DND-41 (cell line): Measurements from ENCODE around the gene PDCD4.
A peak's percentile ranks its signal among the peaks of the same experiment; 100 is the strongest.

Source experiments
- ATAC-seq: fragments of 200-7000 bp; cut with Tn5 transposase; 3 replicates; pipeline ENCODE4 v1.9.1; 2021; ENCODE audit warnings: low read depth; ENCODE audit not compliant: insufficient read depth
- DNase-seq: peaks from one replicate; pipeline ENCODE4 v3.0.0-alpha.2; 2020
- H2AFZ ChIP-seq: 2 replicates; pipeline ENCODE4 v1.6.0; 2012; ENCODE audit warnings: low read depth, low read length
- H3K27ac ChIP-seq: 2 replicates; pipeline ENCODE4 v1.5.1; 2012; ENCODE audit warnings: low read length, inconsistent platforms
- H3K27me3 ChIP-seq: fragments of 200-600 bp; sonication (generic); 2 replicates; pipeline ENCODE4 v1.6.0; 2012; ENCODE audit warnings: low read length, mild to moderate bottlenecking, inconsistent platforms; ENCODE audit not compliant: insufficient read depth, poor library complexity
- H3K36me3 ChIP-seq: 2 replicates; pipeline ENCODE4 v1.5.1; 2012; ENCODE audit warnings: low read length, inconsistent platforms; ENCODE audit not compliant: insufficient read depth
- H3K4me1 ChIP-seq: 2 replicates; pipeline ENCODE4 v1.5.1; 2012; ENCODE audit warnings: mild to moderate bottlenecking, low read length; ENCODE audit not compliant: insufficient read depth
- H3K4me2 ChIP-seq: 2 replicates; pipeline ENCODE4 v1.6.0; 2012; ENCODE audit warnings: mild to moderate bottlenecking, moderate library complexity, low read length, inconsistent platforms; ENCODE audit not compliant: insufficient read depth
- H3K4me3 ChIP-seq, 2 experiments: fragments of 200-600 bp in 1 of 2; shearing (Covaris generic) in 1 of 2; 2 replicates each; pipeline ENCODE4 v1.5.1; 2012 to 2016; ENCODE audit warnings: inconsistent platforms in 2 of 2, low read length in 2 of 2, mild to moderate bottlenecking in 2 of 2, low read depth in 1 of 2, moderate library complexity in 1 of 2
- H3K79me2 ChIP-seq: 2 replicates; pipeline ENCODE4 v1.6.0; 2012; ENCODE audit warnings: low read length, inconsistent platforms; ENCODE audit not compliant: insufficient read depth
- H3K9ac ChIP-seq: 2 replicates; pipeline ENCODE4 v1.6.0; 2012; ENCODE audit warnings: low read depth, mild to moderate bottlenecking, inconsistent platforms, low read length, moderate library complexity
- H3K9me3 ChIP-seq: 2 replicates; pipeline ENCODE4 v1.5.1; 2012; ENCODE audit warnings: low read length, moderate library complexity, mild to moderate bottlenecking, inconsistent platforms; ENCODE audit not compliant: insufficient read depth, severe bottlenecking
- H4K20me1 ChIP-seq: 2 replicates; pipeline ENCODE4 v1.6.0; 2012; ENCODE audit warnings: low read length; ENCODE audit not compliant: insufficient read depth
- CTCF ChIP-seq: IDR thresholded peaks from 2 replicates; pipeline ENCODE4 v1.5.1; 2012; ENCODE audit warnings: borderline replicate concordance, low read length, moderate library complexity, mild to moderate bottlenecking; ENCODE audit not compliant: poor library complexity, severe bottlenecking; ENCODE audit errors: extremely low read depth
- EZH2 ChIP-seq: IDR thresholded peaks from 3 replicates; pipeline ENCODE4 v1.6.1; 2012; ENCODE audit warnings: borderline replicate concordance, low read depth, mild to moderate bottlenecking, moderate library complexity, low read length, inconsistent platforms; ENCODE audit not compliant: severe bottlenecking

PDCD4 gene

GRCh38 chr10:110857265-110858171, 14.2 kb upstream of the PDCD4 start:
- H2AFZ ChIP-seq = no peak overlapping the region
- H3K36me3 ChIP-seq = no peaks in the 10 kb centered on the region
- no peak overlapping the region for H3K4me3 ChIP-seq
- H3K4me1 ChIP-seq = peaks cover 16% of the 10 kb centered on the region
- ATAC-seq (peak; percentile 63), DNase-seq (peak; percentile 27)
- no peaks in the 10 kb centered on the region for H4K20me1 ChIP-seq
- H3K9ac ChIP-seq = no peak overlapping the region
- no peak overlapping the region for H3K27ac ChIP-seq
- TF ChIP-seq CTCF = no peak
- no peak for TF ChIP-seq EZH2
- no peaks in the 10 kb centered on the region for H3K27me3 ChIP-seq
- H3K4me2 ChIP-seq = no peak overlapping the region
- no peaks in the 10 kb centered on the region for H3K79me2 ChIP-seq
- no peaks in the 10 kb centered on the region for H3K9me3 ChIP-seq

- TF ChIP-seq EZH2 = no peak
- no peak for TF ChIP-seq CTCF
- DNase-seq (no peak), ATAC-seq (peak; percentile 37; the same call in 1 of the 3 replicates)
- Histone ChIP-seq H3K4me2 (no peak overlapping the region), H3K27me3 (no peaks in the 10 kb centered on the region), H3K4me3 (no peak overlapping the region), H3K4me1 (peaks cover 16% of the 10 kb centered on the region), H3K79me2 (no peaks in the 10 kb centered on the region), H3K9ac (no peak overlapping the region), H4K20me1 (no peaks in the 10 kb centered on the region), H3K36me3 (no peaks in the 10 kb centered on the region), H3K9me3 (no peaks in the 10 kb centered on the region), H3K27ac (no peak overlapping the region), H2AFZ (no peak overlapping the region)
Observed at GRCh38 chr10:110858297-110858934, 13.3 kb upstream of the PDCD4 start.

DNA sequence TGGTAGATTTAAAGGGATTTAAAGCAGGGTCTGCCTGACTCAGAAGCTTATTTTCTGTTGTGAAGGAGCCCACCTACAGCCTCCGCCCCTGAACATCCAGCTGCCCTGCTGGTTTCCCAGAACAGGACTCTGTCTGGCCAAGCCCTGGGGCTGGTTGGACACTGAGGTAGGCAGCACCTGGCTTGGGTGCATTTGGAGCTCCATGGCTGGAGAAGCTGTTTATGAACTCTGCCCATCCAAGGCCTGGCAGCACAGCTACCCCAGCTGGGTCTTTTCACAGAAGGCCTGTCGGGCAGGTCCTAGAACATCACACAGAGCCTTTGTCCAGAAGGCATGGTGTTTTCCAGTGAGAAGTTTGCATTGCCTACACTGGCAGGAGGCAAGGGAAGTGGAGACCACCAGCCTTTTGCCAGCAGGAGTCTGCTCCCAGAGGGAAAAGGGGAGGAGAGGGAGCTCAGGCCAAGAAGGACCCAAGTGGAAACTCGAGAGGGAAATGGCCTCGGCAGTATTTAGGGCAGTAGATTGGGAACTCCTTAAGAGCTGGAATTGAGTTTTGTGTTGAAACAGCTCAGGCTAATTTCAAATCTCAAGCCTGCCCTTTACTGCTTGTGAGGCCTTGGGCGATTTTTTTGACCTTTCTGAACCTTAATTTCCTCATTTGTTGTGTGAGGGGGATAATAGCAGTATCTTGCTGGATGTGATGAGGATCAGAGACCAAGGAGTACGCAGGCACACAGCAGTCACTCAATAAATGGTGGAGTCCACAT, 12.3 kb upstream of the PDCD4 start:
- Histone ChIP-seq H3K4me1 (peaks cover 18% of the 10 kb centered on the region), H3K4me2 (no peak overlapping the region), H2AFZ (peak overlapping the region; percentile 16; the same call in 1 of the 2 replicates), H3K9me3 (no peaks in the 10 kb centered on the region), H3K9ac (no peak overlapping the region), H3K27ac (no peak overlapping the region), H3K4me3 (no peak overlapping the region), H3K36me3 (no peaks in the 10 kb centered on the region), H3K27me3 (no peaks in the 10 kb centered on the region), H4K20me1 (no peaks in the 10 kb centered on the region), H3K79me2 (no peaks in the 10 kb centered on the region)
- DNase-seq = no peak
- no peak for TF ChIP-seq CTCF
- TF ChIP-seq EZH2 = no peak
- ATAC-seq = no peak
